Coronary artery (tissue), 2 donors: ENCODE results near the gene JAKMIP1.
A peak's percentile ranks its signal among the peaks of the same experiment; 100 is the strongest.

Experiments used
- DNase-seq: peaks from one replicate; pipeline ENCODE4 v3.0.0-alpha.2; 2017; ENCODE audit warnings: low spot score
- H3K27ac ChIP-seq, 2 donors: fragments of 200-600 bp; sonication (generic); one replicate each; pipeline ENCODE4 v1.5.1; 2016 to 2019
- H3K4me3 ChIP-seq: fragments of 200-600 bp; sonication (generic); 2 replicates; pipeline ENCODE4 v1.5.1; 2016; ENCODE audit warnings: mild to moderate bottlenecking, moderate library complexity
- TF ChIP-seq, protein P1 (sequence below): fragments of 200-600 bp; sonication (generic); IDR thresholded peaks from one replicate; pipeline ENCODE4 v1.5.1; 2019; ENCODE audit warnings: antibody characterized with exemption

The JAKMIP1 gene

DNA sequence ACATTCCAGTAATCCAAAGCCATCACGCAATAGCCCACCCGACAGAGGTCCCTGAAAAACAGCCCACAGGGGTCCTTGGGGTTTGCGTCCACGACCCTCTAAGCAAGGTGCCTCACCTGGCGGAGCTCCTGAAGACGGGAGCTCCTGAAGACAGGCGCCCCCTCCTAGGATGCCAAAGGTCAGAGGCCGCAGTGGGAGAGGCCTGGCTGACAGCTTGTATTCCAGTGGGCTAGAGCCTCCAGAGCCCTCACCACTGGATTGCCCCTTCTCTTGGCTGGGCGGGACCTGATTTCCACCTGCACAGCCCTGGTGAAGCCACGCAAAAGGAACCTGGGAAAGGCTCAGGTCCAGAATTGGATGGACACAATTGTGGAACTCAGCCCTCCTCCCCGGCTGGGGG is 39.6 kb upstream of the JAKMIP1 start:
- no peak for DNase-seq
- H3K4me3 ChIP-seq: no peak overlapping the region
- no peak overlapping the region for H3K27ac ChIP-seq
- TF ChIP-seq, protein P1, sequence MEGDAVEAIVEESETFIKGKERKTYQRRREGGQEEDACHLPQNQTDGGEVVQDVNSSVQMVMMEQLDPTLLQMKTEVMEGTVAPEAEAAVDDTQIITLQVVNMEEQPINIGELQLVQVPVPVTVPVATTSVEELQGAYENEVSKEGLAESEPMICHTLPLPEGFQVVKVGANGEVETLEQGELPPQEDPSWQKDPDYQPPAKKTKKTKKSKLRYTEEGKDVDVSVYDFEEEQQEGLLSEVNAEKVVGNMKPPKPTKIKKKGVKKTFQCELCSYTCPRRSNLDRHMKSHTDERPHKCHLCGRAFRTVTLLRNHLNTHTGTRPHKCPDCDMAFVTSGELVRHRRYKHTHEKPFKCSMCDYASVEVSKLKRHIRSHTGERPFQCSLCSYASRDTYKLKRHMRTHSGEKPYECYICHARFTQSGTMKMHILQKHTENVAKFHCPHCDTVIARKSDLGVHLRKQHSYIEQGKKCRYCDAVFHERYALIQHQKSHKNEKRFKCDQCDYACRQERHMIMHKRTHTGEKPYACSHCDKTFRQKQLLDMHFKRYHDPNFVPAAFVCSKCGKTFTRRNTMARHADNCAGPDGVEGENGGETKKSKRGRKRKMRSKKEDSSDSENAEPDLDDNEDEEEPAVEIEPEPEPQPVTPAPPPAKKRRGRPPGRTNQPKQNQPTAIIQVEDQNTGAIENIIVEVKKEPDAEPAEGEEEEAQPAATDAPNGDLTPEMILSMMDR: no peak

DNA sequence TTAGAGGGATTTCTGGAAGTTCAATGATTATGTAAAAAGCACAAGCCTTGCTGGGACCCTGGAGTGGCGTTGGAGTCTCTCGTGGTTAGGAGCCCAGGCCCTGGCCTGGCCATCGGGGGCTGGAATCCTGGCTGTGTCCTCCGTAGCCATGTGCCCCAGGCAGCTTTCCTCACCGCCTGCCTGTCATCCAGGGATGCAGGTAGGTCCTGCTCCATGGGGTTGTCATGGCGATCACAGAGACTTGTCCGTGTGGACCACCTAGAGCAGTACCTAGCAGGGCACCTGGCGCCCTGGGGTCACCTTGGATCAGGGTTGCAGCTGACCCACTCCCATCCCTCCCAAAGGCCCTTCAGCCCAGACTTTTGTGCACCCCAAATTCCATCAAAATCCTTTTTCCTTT is 39.1 kb upstream of the JAKMIP1 start:
- Histone ChIP-seq H3K27ac (no peak overlapping the region), H3K4me3 (no peak overlapping the region)
- TF ChIP-seq, protein P1: no peak
- DNase-seq: no peak

DNA sequence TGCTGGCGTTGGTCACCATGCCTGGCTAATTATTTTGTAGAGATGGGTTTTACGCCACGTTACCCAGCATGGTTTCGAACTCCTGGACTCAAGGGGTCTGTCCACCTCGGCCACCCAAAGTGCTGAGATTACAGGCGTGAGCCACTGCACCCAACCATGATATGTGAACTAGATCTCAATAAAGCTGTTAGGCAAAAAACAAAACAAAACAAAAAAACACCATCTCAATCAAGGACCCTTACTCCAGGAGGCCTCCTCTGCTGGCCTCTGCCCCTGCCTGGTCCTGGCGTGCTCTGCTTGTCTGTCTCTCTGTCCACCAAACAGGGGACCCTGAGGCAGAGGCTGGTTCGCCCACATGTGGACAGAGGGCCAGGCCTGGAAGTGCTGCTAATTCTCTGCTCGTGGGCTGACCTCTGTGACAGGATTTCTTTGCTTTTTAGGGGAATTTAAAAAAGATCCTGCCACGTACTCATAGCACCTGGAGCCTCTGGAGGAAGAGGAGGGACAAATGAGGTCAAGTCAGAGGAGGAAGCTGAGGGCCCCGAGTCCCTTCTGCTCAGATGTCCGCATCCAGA is 36.6 kb upstream of the JAKMIP1 start:
- peak; percentile 55 for DNase-seq
- TF ChIP-seq, protein P1: no peak
- Histone ChIP-seq H3K27ac (no peak overlapping the region), H3K4me3 (no peak overlapping the region)

DNA sequence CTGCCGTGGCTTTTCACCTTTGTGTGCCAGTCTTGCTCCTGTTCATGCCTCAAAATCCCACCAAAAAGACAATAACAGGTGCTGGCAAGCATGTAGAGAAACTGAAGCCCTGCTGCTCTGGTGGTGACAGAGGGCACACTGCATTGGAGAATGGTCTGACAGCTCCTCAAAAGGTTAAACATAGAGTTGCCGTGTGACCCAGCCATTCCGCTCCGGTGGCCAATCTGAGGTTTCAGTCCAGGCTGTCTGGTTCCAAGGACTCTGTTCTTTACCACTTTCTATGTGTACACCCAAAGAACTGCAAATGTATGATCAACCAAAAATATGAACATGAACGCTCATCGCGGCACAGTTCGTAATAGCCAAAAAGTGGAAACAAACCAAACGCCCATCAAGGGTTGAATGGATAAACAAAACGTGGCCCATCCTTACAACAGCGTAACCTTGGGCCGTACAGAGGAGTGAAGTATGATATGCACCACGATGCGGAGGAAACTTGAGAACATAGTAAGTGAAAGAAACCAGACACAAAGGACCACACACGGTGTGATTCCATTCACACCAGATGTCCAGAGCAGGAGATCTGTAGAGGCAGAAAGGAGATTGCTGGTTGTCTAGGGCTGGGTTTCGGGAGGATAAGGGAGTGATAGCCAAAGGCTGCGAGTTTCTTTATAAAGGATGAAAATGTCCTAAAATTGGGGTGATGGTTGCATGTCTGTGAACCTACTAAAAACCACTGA is 35.7 kb upstream of the JAKMIP1 start:
- no peak overlapping the region for H3K4me3 ChIP-seq
- TF ChIP-seq, protein P1: no peak
- H3K27ac ChIP-seq: no peak overlapping the region
- no peak for DNase-seq

DNA sequence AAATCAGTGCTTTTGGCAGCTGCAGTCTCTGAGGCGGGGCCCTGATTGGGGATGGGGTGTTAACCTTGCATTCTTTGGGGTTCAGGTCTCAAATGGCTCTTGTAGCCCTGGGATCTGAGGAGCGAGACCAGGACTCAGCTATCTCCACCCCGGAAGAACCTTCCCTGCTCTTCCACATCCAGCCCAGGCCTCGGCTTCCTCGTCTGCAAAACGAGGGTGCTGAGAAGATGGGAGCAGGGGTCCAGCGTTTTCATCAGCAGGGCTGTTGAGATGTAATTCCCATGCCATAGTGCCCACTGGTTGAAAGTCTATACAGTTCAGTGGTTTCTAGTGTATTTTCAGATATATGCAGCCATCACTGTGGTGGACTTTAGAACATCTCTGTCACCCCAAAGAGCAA is 34.7 kb upstream of the JAKMIP1 start:
- H3K4me3 ChIP-seq: no peak overlapping the region
- TF ChIP-seq, protein P1: no peak
- DNase-seq: peak; percentile 36
- no peak overlapping the region for H3K27ac ChIP-seq

DNA sequence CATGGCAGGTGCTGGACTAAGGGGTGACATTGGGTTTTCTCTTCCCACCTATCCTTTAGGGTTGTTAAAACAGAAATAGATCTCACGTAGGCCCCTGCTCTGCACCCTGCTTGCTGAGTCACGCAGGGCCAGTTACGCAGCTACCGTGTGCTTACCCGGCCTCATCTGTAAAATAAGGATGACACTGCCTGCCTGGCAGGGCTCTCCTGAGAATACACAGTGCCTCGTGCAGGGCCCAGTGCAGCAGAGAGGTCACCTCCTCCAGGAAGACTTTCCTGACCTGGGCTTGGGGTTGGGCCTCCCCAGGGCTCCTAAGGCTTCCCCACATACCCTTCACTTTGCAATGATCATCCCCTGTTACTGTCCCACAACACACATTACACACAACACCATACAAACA is 33.6 kb upstream of the JAKMIP1 start:
- no peak overlapping the region for H3K27ac ChIP-seq
- TF ChIP-seq, protein P1: no peak
- DNase-seq: peak; percentile 52
- no peak overlapping the region for H3K4me3 ChIP-seq
